ENCODE results near the gene C3orf70.

Gene C3orf70

GRCh38 chr3:185058796-185059195 lies 94.1 kb downstream of the C3orf70 start:
- H3K9me3 Mint-ChIP-seq, result peaks cover 52% of the 10 kb centered on the region
- no peaks in the 10 kb centered on the region for H3K4me1 Mint-ChIP-seq (ENCODE audit: low read depth)
- H3K27ac Mint-ChIP-seq, result no peak overlapping the region
- H3K27me3 Mint-ChIP-seq, result no peaks in the 10 kb centered on the region
- H3K4me3 Mint-ChIP-seq, result no peak overlapping the region
- H3K36me3 Mint-ChIP-seq (ENCODE audit: low read depth), result peaks cover 22% of the 10 kb centered on the region

- H3K4me1 Mint-ChIP-seq (ENCODE audit: low read depth), result no peaks in the 10 kb centered on the region
- peaks cover 31% of the 10 kb centered on the region for H3K36me3 Mint-ChIP-seq (ENCODE audit: low read depth)
- H3K4me3 Mint-ChIP-seq, result no peak overlapping the region
- H3K27ac Mint-ChIP-seq, result no peak overlapping the region
- H3K9me3 Mint-ChIP-seq, result peaks cover 52% of the 10 kb centered on the region
- H3K27me3 Mint-ChIP-seq, result no peaks in the 10 kb centered on the region
These were observed 95.0 kb downstream of the C3orf70 start for GRCh38 chr3:185057829-185058228.

- Mint-ChIP-seq H3K4me1 (ENCODE audit: low read depth) (no peaks in the 10 kb centered on the region), H3K27me3 (no peaks in the 10 kb centered on the region), H3K27ac (no peak overlapping the region), H3K36me3 (ENCODE audit: low read depth) (peaks cover 41% of the 10 kb centered on the region), H3K9me3 (peaks cover 61% of the 10 kb centered on the region), H3K4me3 (no peak overlapping the region)
These were observed 96.0 kb downstream of the C3orf70 start for GRCh38 chr3:185056908-185057307.

GRCh38 chr3:185052631-185053030 lies 100.2 kb downstream of the C3orf70 start:
- Mint-ChIP-seq H3K9me3 (peaks cover 36% of the 10 kb centered on the region), H3K27me3 (no peaks in the 10 kb centered on the region), H3K4me3 (no peak overlapping the region), H3K4me1 (ENCODE audit: low read depth) (no peaks in the 10 kb centered on the region), H3K27ac (no peak overlapping the region), H3K36me3 (ENCODE audit: low read depth) (peaks cover 80% of the 10 kb centered on the region)

- Mint-ChIP-seq H3K4me1 (ENCODE audit: low read depth) (no peaks in the 10 kb centered on the region), H3K4me3 (no peak overlapping the region), H3K36me3 (ENCODE audit: low read depth) (peaks cover 87% of the 10 kb centered on the region), H3K9me3 (peaks cover 28% of the 10 kb centered on the region), H3K27ac (no peak overlapping the region), H3K27me3 (no peaks in the 10 kb centered on the region)
These were observed 101.1 kb downstream of the C3orf70 start for GRCh38 chr3:185051801-185052200.

- no peaks in the 10 kb centered on the region for H3K27me3 Mint-ChIP-seq
- H3K4me3 Mint-ChIP-seq, result no peak overlapping the region
- H3K9me3 Mint-ChIP-seq, result peaks cover 18% of the 10 kb centered on the region
- no peaks in the 10 kb centered on the region for H3K4me1 Mint-ChIP-seq (ENCODE audit: low read depth)
- no peak overlapping the region for H3K27ac Mint-ChIP-seq
- peaks cover 89% of the 10 kb centered on the region for H3K36me3 Mint-ChIP-seq (ENCODE audit: low read depth)
These were observed 103.2 kb downstream of the C3orf70 start for GRCh38 chr3:185049710-185050109.

GRCh38 chr3:185046603-185047002 lies 106.3 kb downstream of the C3orf70 start:
- H3K4me1 Mint-ChIP-seq (ENCODE audit: low read depth), result no peaks in the 10 kb centered on the region
- peaks cover 73% of the 10 kb centered on the region for H3K36me3 Mint-ChIP-seq (ENCODE audit: low read depth)
- no peaks in the 10 kb centered on the region for H3K9me3 Mint-ChIP-seq
- no peak overlapping the region for H3K4me3 Mint-ChIP-seq
- H3K27me3 Mint-ChIP-seq, result no peaks in the 10 kb centered on the region
- no peak overlapping the region for H3K27ac Mint-ChIP-seq

- Mint-ChIP-seq H3K27me3 (no peaks in the 10 kb centered on the region), H3K4me1 (ENCODE audit: low read depth) (no peaks in the 10 kb centered on the region), H3K4me3 (no peak overlapping the region), H3K27ac (no peak overlapping the region), H3K36me3 (ENCODE audit: low read depth) (peaks cover 68% of the 10 kb centered on the region), H3K9me3 (no peaks in the 10 kb centered on the region)
These were observed 106.7 kb downstream of the C3orf70 start for GRCh38 chr3:185046164-185046515.

GRCh38 chr3:185042312-185043050 lies 110.4 kb downstream of the C3orf70 start:
- H3K36me3 Mint-ChIP-seq (ENCODE audit: low read depth), result peaks cover 50% of the 10 kb centered on the region
- H3K9me3 Mint-ChIP-seq, result peaks cover 4% of the 10 kb centered on the region
- H3K27me3 Mint-ChIP-seq, result no peaks in the 10 kb centered on the region
- H3K4me3 Mint-ChIP-seq, result no peak overlapping the region
- no peaks in the 10 kb centered on the region for H3K4me1 Mint-ChIP-seq (ENCODE audit: low read depth)
- no peak overlapping the region for H3K27ac Mint-ChIP-seq

GRCh38 chr3:185041540-185041939 lies 111.3 kb downstream of the C3orf70 start:
- Mint-ChIP-seq H3K9me3 (peaks cover 11% of the 10 kb centered on the region), H3K27ac (no peak overlapping the region), H3K27me3 (no peaks in the 10 kb centered on the region), H3K36me3 (ENCODE audit: low read depth) (peaks cover 50% of the 10 kb centered on the region), H3K4me3 (no peak overlapping the region), H3K4me1 (ENCODE audit: low read depth) (no peaks in the 10 kb centered on the region)

- Mint-ChIP-seq H3K9me3 (peaks cover 11% of the 10 kb centered on the region), H3K4me1 (ENCODE audit: low read depth) (no peaks in the 10 kb centered on the region), H3K27me3 (no peaks in the 10 kb centered on the region), H3K36me3 (ENCODE audit: low read depth) (peaks cover 50% of the 10 kb centered on the region), H3K27ac (no peak overlapping the region), H3K4me3 (no peak overlapping the region)
These were observed 112.4 kb downstream of the C3orf70 start for GRCh38 chr3:185040425-185040824.

GRCh38 chr3:185037801-185038200 lies 115.1 kb downstream of the C3orf70 start:
- Mint-ChIP-seq H3K27ac (no peak overlapping the region), H3K4me3 (no peak overlapping the region), H3K4me1 (ENCODE audit: low read depth) (no peaks in the 10 kb centered on the region), H3K27me3 (no peaks in the 10 kb centered on the region), H3K9me3 (peaks cover 28% of the 10 kb centered on the region), H3K36me3 (ENCODE audit: low read depth) (peaks cover 61% of the 10 kb centered on the region)

- Mint-ChIP-seq H3K36me3 (ENCODE audit: low read depth) (peaks cover 71% of the 10 kb centered on the region), H3K27ac (no peak overlapping the region), H3K4me1 (ENCODE audit: low read depth) (no peaks in the 10 kb centered on the region), H3K4me3 (no peak overlapping the region), H3K9me3 (peaks cover 17% of the 10 kb centered on the region), H3K27me3 (no peaks in the 10 kb centered on the region)
These were observed 121.9 kb downstream of the C3orf70 start for GRCh38 chr3:185030951-185031350.

GRCh38 chr3:185030399-185030798 lies 122.5 kb downstream of the C3orf70 start:
- Mint-ChIP-seq H3K27ac (no peak overlapping the region), H3K36me3 (ENCODE audit: low read depth) (peaks cover 71% of the 10 kb centered on the region), H3K4me1 (ENCODE audit: low read depth) (no peaks in the 10 kb centered on the region), H3K27me3 (no peaks in the 10 kb centered on the region), H3K9me3 (peaks cover 17% of the 10 kb centered on the region), H3K4me3 (no peak overlapping the region)

- Mint-ChIP-seq H3K9me3 (peaks cover 6% of the 10 kb centered on the region), H3K27ac (no peak overlapping the region), H3K36me3 (ENCODE audit: low read depth) (peaks cover 71% of the 10 kb centered on the region), H3K4me3 (no peak overlapping the region), H3K27me3 (no peaks in the 10 kb centered on the region), H3K4me1 (ENCODE audit: low read depth) (no peaks in the 10 kb centered on the region)
These were observed 123.8 kb downstream of the C3orf70 start for GRCh38 chr3:185029086-185029485.

GRCh38 chr3:185028121-185028520 lies 124.7 kb downstream of the C3orf70 start:
- Mint-ChIP-seq H3K27me3 (no peaks in the 10 kb centered on the region), H3K4me1 (ENCODE audit: low read depth) (no peaks in the 10 kb centered on the region), H3K27ac (no peak overlapping the region), H3K4me3 (no peak overlapping the region), H3K9me3 (peaks cover under 1% of the 10 kb centered on the region), H3K36me3 (ENCODE audit: low read depth) (peaks cover 67% of the 10 kb centered on the region)

Data from stimulated activated naive CD8-positive, alpha-beta T cell treated with anti-CD3 and anti-CD28 coated beads, Interleukin-15, Interleukin-2, amounts not matched to agents 100 ng/mL and 50 ng/mL, for 24 hours (primary cell).